H1 (cell line): ENCODE data around the gene CLUH. TPM values are rescaled to one million over a fixed set of nuclear protein-coding genes. Genes with fewer than 3 reads are reported as not detected.
"Not testable (repeated sequence)": the region's sequence is repeated elsewhere in the genome, so short reads cannot be mapped to it uniquely, and the experiment has no call there.

ENCODE experiments used
- CTCF ChIA-PET: fragments of 300-600 bp; sonication (Branson Sonifier 250); formaldehyde crosslinking; loops from one replicate; lab custom pipeline; 2021; ENCODE audit not compliant: partially characterized antibody; lab: Charles Lee
- POLR2A ChIA-PET: fragments of 300-600 bp; sonication (Branson Sonifier 250); formaldehyde crosslinking; loops from one replicate; lab custom pipeline; 2021; ENCODE audit warnings: inconsistent platforms; ENCODE audit not compliant: partially characterized antibody; lab: Charles Lee
- DNase-seq, 2 experiments: peaks; one replicate each; pipeline versions ENCODE4 v3.0.0 to v3.0.0-alpha.2; 2010 to 2022; ENCODE audit warnings: low spot score in 2 of 2, low read depth in 1 of 2, mixed read lengths in 1 of 2
- FAIRE-seq: peaks from 2 replicates; lab custom pipeline; 2011; peaks lifted over from hg19 to GRCh38; lab: Jason Lieb, UNC
- H2AFZ ChIP-seq: 2 replicates; pipeline ENCODE4 v1.8.1; 2012; ENCODE audit warnings: low read length, inconsistent platforms
- H2AK5ac ChIP-seq: 2 replicates; pipeline ENCODE4 v1.6.1; 2013; ENCODE audit warnings: low read depth, low read length
- H2BK120ac ChIP-seq: replicated peaks from 2 replicates; pipeline ENCODE3; 2013; ENCODE audit warnings: low read depth, low read length, inconsistent platforms
- H2BK12ac ChIP-seq: 2 replicates; pipeline ENCODE4 v1.6.1; 2013; ENCODE audit warnings: low read depth, low read length
- H2BK15ac ChIP-seq: 2 replicates; pipeline ENCODE4 v1.6.1; 2013; ENCODE audit warnings: low read length
- H2BK20ac ChIP-seq: 2 replicates; pipeline ENCODE4 v1.6.1; 2013; ENCODE audit warnings: low read length
- H2BK5ac ChIP-seq: 2 replicates; pipeline ENCODE4 v1.6.1; 2013; ENCODE audit warnings: low read depth, low read length
- H3K14ac ChIP-seq: 2 replicates; pipeline ENCODE4 v1.6.1; 2013; ENCODE audit warnings: inconsistent platforms; ENCODE audit not compliant: insufficient read length
- H3K18ac ChIP-seq: 2 replicates; pipeline ENCODE4 v1.6.1; 2013; ENCODE audit warnings: low read length; ENCODE audit errors: extremely low read depth
- H3K23ac ChIP-seq: 2 replicates; pipeline ENCODE4 v1.6.1; 2013; ENCODE audit warnings: inconsistent platforms; ENCODE audit not compliant: insufficient read length
- H3K23me2 ChIP-seq: 2 replicates; pipeline ENCODE4 v1.6.1; 2013; ENCODE audit warnings: low read depth, low read length
- H3K27ac ChIP-seq: 2 replicates; pipeline ENCODE4 v1.6.1; 2011; ENCODE audit warnings: low read depth, low read length, inconsistent platforms
- H3K27me3 ChIP-seq, 4 experiments: replicated peaks in 1 of 4; 1 replicate in 1 of 4; 2 replicates in 3 of 4; pipeline versions ENCODE4 v1.6.1 to v1.8.1; 2011 to 2013; ENCODE audit warnings: low read length in 3 of 4, mild to moderate bottlenecking in 3 of 4, inconsistent platforms in 2 of 4, mixed read lengths in 2 of 4, moderate library complexity in 1 of 4; ENCODE audit not compliant: control insufficient read depth in 3 of 4, insufficient read depth in 3 of 4; ENCODE audit errors: extremely low read depth in 1 of 4
- H3K36me3 ChIP-seq, 4 experiments: 2 replicates each; pipeline versions ENCODE4 v1.6.1 to v1.8.1; 2011 to 2013; ENCODE audit warnings: mild to moderate bottlenecking in 4 of 4, low read length in 3 of 4, moderate library complexity in 2 of 4, control low read depth in 1 of 4, inconsistent platforms in 1 of 4; ENCODE audit not compliant: insufficient read depth in 4 of 4, control insufficient read depth in 2 of 4
- H3K4ac ChIP-seq: replicated peaks from 2 replicates; pipeline ENCODE3; 2013; ENCODE audit warnings: low read length, low read depth, mixed read lengths, inconsistent platforms; ENCODE audit not compliant: insufficient read length
- H3K4me1 ChIP-seq, 4 experiments: replicated peaks in 1 of 4; 1 replicate in 1 of 4; 2 replicates in 3 of 4; pipeline versions ENCODE4 v1.6.1 to v1.8.1; 2011 to 2013; ENCODE audit warnings: low read length in 3 of 4, inconsistent platforms in 2 of 4, mixed read lengths in 1 of 4; ENCODE audit not compliant: insufficient read depth in 4 of 4, control insufficient read depth in 3 of 4
- H3K4me2 ChIP-seq, 2 experiments: 2 replicates each; pipeline versions ENCODE4 v1.6.1 to v1.8.1; 2011 to 2013; ENCODE audit warnings: low read depth in 2 of 2, low read length in 2 of 2, control low read depth in 1 of 2, inconsistent platforms in 1 of 2, mild to moderate bottlenecking in 1 of 2; ENCODE audit not compliant: insufficient read depth in 1 of 2
- H3K4me3 ChIP-seq, 4 experiments: fragments of 200-600, 300-600 bp in 1 of 4; sonication (generic), shearing (Covaris generic), sonication (Bioruptor Twin) in 1 of 4; 2 replicates each; pipeline versions ENCODE4 v1.5.1 to v1.8.1; 2011 to 2016; ENCODE audit warnings: low read length in 4 of 4, low read depth in 3 of 4, control low read depth in 2 of 4, inconsistent platforms in 2 of 4, mild to moderate bottlenecking in 2 of 4, mixed read lengths in 1 of 4, moderate library complexity in 1 of 4; ENCODE audit not compliant: insufficient read depth in 2 of 4; ENCODE audit errors: extremely low read depth in 1 of 4
- H3K56ac ChIP-seq: replicated peaks from 2 replicates; pipeline ENCODE3; 2013; ENCODE audit warnings: low read depth, mild to moderate bottlenecking, mixed read lengths, low read length, inconsistent platforms; ENCODE audit not compliant: insufficient read length
- H3K79me1 ChIP-seq: 2 replicates; pipeline ENCODE4 v1.6.1; 2013; ENCODE audit warnings: low read depth, low read length, control low read depth
- H3K79me2 ChIP-seq, 2 experiments: 2 replicates each; pipeline versions ENCODE4 v1.6.1 to v1.8.1; 2012 to 2013; ENCODE audit warnings: low read length in 2 of 2, mild to moderate bottlenecking in 2 of 2, inconsistent platforms in 1 of 2; ENCODE audit not compliant: insufficient read depth in 2 of 2, control insufficient read depth in 1 of 2
- H3K9ac ChIP-seq, 4 experiments: replicated peaks in 1 of 4; 1 replicate in 1 of 4; 2 replicates in 3 of 4; pipeline versions ENCODE4 v1.6.1 to v1.8.1; 2011 to 2013; ENCODE audit warnings: low read depth in 3 of 4, low read length in 3 of 4, control low read depth in 2 of 4, mild to moderate bottlenecking in 2 of 4, moderate library complexity in 2 of 4, inconsistent platforms in 1 of 4; ENCODE audit errors: extremely low read depth in 1 of 4
- H3K9me3 ChIP-seq, 2 experiments: 2 replicates each; pipeline versions ENCODE4 v1.6.1 to v1.8.1; 2012 to 2013; ENCODE audit warnings: mild to moderate bottlenecking in 2 of 2, moderate library complexity in 2 of 2, control low read depth in 1 of 2, inconsistent platforms in 1 of 2, low read depth in 1 of 2, low read length in 1 of 2, mixed read lengths in 1 of 2; ENCODE audit not compliant: insufficient read depth in 2 of 2
- H4K20me1 ChIP-seq, 2 experiments: replicated peaks in 1 of 2; 2 replicates each; pipeline versions ENCODE3 to v1.8.1; 2011 to 2013; ENCODE audit warnings: inconsistent platforms in 2 of 2, low read length in 2 of 2, mild to moderate bottlenecking in 1 of 2; ENCODE audit not compliant: insufficient read depth in 2 of 2, control insufficient read depth in 1 of 2
- H4K5ac ChIP-seq: 2 replicates; pipeline ENCODE4 v1.6.1; 2013; ENCODE audit warnings: low read length, low read depth, mixed read lengths, inconsistent platforms; ENCODE audit not compliant: insufficient read length
- H4K8ac ChIP-seq: 2 replicates; pipeline ENCODE4 v1.8.0; 2013; ENCODE audit warnings: mild to moderate bottlenecking, moderate library complexity, low read length, inconsistent platforms; ENCODE audit not compliant: insufficient read depth; ENCODE audit errors: extremely low read depth
- H4K91ac ChIP-seq: replicated peaks from 2 replicates; pipeline ENCODE3; 2013; ENCODE audit warnings: low read length, mixed read lengths, inconsistent platforms; ENCODE audit not compliant: insufficient read length
- WGBS, 2 experiments: shearing (Covaris generic) in 1 of 2; methylation state at CpG; one replicate each; pipeline versions ENCODE4 v1.1.6 to v1.1.7; 2013 to 2015; ENCODE audit warnings: low lambda C conversion rate in 2 of 2, mixed read lengths in 2 of 2, inconsistent platforms in 1 of 2, low coverage in 1 of 2, missing lambda C conversion rate in 1 of 2; ENCODE audit not compliant: insufficient replicate concordance in 2 of 2, insufficient coverage in 1 of 2, insufficient read length in 1 of 2; ENCODE audit errors: extremely low coverage in 1 of 2, missing lambda C conversion rate in 1 of 2; 5-methylcytosine and 5-hydroxymethylcytosine counted together
- polyA plus RNA-seq, 7 experiments: library from polyadenylated mRNA; depleted of rRNA in 3 of 7; stranded (reverse) in 5 of 7; unstranded in 2 of 7; fragments of >200 nt in 5 of 7; fragments of 200-250 nt in 2 of 7; gene quantifications; 1 replicate in 5 of 7; 2 replicates in 1 of 7; 4 replicates in 1 of 7; pipeline versions ENCODE4 v1.2.1 to v1.2.3, GENCODE V29; 2011 to 2013; ENCODE audit warnings: missing spikeins in 2 of 7, mixed read lengths in 2 of 7
- total RNA-seq: library from RNA; stranded (reverse); fragmentation: NEBNext Ultra II Directional; extraction: Animal tissue kit (Norgen Biotek cat#: 25700); gene quantifications from 2 replicates; pipeline ENCODE4 v1.2.1, GENCODE V29; 2021

Gene CLUH
- total and polyA plus RNA-seq, 2 of the 8 experiments (the other 6 are each of a cell fraction or from before 2014, with no cell fraction given), result 33.6 to 98.6 TPM

DNA sequence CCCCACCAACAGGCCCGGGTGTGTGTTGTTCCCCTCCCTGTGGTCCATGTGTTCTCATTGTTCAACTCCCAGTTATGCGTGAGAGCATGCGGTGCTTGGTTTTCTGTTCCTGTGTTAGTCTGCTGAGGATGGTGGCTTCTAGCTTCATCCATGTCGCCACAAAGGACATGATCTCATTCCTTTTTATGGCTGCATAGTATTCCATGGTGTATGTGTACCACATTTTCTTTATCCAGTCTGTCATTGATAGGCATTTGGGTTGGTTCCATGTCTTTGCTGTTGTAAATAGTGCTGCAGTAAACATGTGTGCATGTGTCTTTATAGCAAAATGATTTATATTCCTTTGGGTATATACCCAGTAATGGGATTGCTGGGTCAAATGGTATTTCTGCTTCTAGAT, 51.2 kb downstream of the CLUH start:
- not testable (repeated sequence) for H3K23me2 ChIP-seq, FAIRE-seq, H3K9me3 ChIP-seq, H4K8ac ChIP-seq, H3K9ac ChIP-seq, H3K18ac ChIP-seq, H3K36me3 ChIP-seq, H3K4me3 ChIP-seq, H2BK12ac ChIP-seq, H3K4me1 ChIP-seq, H3K27ac ChIP-seq, H2BK120ac ChIP-seq, H4K91ac ChIP-seq, H3K4ac ChIP-seq, H2BK20ac ChIP-seq, H3K4me2 ChIP-seq, DNase-seq, H3K56ac ChIP-seq, H4K5ac ChIP-seq, H3K27me3 ChIP-seq, H4K20me1 ChIP-seq, H2BK15ac ChIP-seq, H2AFZ ChIP-seq, H2AK5ac ChIP-seq, H2BK5ac ChIP-seq, H3K23ac ChIP-seq, H3K14ac ChIP-seq, H3K79me1 ChIP-seq
- 79% methylated on average over 4 of the region's 4 CpGs; no CpG with 5 or more reads in 1 of the 2 experiments for WGBS, 2 experiments
- POLR2A ChIA-PET, result interaction anchor here (1.4 kb wide), 1 partner anchor 63 kb away, joined by 3 read pairs; no protein-coding TSS in a partner anchor
- CTCF ChIA-PET, result interaction anchor here (0.6 to 1.0 kb wide), 2 partner anchors 17 to 244 kb away, joined by 3 read pairs; no protein-coding TSS in a partner anchor
- peaks cover 5 to 83% of the 10 kb centered on the region in 2 experiments; a peak in 3 of 4 replicates for H3K79me2 ChIP-seq

DNA sequence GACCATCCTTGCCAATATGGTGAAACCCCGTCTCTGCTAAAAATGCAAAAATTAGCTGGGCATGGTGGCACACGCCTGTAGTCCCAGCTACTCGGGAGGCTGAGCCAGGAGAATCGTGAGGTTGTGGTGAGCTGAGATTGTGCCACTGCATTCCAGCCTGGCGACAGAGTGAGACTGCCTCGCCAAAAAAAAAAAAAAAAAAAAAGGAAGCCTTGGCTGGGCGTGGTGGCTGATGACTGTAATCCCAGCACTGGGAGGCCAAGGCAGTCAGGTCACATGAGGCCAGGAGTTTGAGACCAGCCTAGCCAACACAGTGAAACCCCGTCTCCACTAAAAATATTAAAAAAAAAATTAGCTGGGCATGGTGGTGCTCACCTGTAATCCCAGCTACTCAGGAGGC, 52.2 kb downstream of the CLUH start:
- ChIA-PET CTCF (interaction anchor here (1.0 kb wide), 1 partner anchor 277 kb away, joined by 3 read pairs; no protein-coding TSS in a partner anchor), POLR2A (interaction anchor here (1.0 to 1.4 kb wide), 2 partner anchors 16 to 64 kb away, joined by 3 to 5 read pairs; no protein-coding TSS in a partner anchor)
- H2AFZ ChIP-seq, H4K8ac ChIP-seq, H4K20me1 ChIP-seq, H3K23ac ChIP-seq, H2AK5ac ChIP-seq, H3K23me2 ChIP-seq, H3K18ac ChIP-seq, H2BK12ac ChIP-seq, H2BK5ac ChIP-seq, H4K91ac ChIP-seq, H2BK15ac ChIP-seq, H3K14ac ChIP-seq, H4K5ac ChIP-seq, H3K4me3 ChIP-seq, H3K27me3 ChIP-seq, H3K79me1 ChIP-seq, H3K4me1 ChIP-seq, H3K27ac ChIP-seq, H3K9me3 ChIP-seq, DNase-seq, H2BK20ac ChIP-seq, H3K4ac ChIP-seq, H2BK120ac ChIP-seq, H3K9ac ChIP-seq, FAIRE-seq, H3K4me2 ChIP-seq, H3K36me3 ChIP-seq, H3K56ac ChIP-seq: not testable (repeated sequence)
- 85% methylated on average over 5 of the region's 8 CpGs; no CpG with 5 or more reads in 1 of the 2 experiments for WGBS, 2 experiments
- peaks cover 5 to 81% of the 10 kb centered on the region in 2 experiments; a peak in 3 of 4 replicates for H3K79me2 ChIP-seq
